HG03342 (cell line): ENCODE results near the gene INMT.
A peak's percentile ranks its signal among the peaks of the same experiment; 100 is the strongest.

Experiments
- ATAC-seq: cut with Tn5 transposase; IDR thresholded peaks from one replicate; pipeline ENCODE4 v1.9.1; 2021; ENCODE audit warnings: mild to moderate bottlenecking, moderate library complexity; ENCODE audit not compliant: unreplicated experiment

The INMT gene

GRCh38 chr7:30750683-30751650 lies 968 bp upstream of the INMT start:
- no peak for ATAC-seq

- no peak for ATAC-seq
These were observed 549 bp downstream of the INMT start for GRCh38 chr7:30752484-30752883.

GRCh38 chr7:30752979-30753378 lies 1.0 kb downstream of the INMT start:
- no peak for ATAC-seq

GRCh38 chr7:30754315-30754877 lies 2.5 kb downstream of the INMT start:
- no peak for ATAC-seq

GRCh38 chr7:30755384-30756154 lies 3.6 kb downstream of the INMT start:
- ATAC-seq: no peak

GRCh38 chr7:30757342-30757692 lies 5.4 kb downstream of the INMT start:
- ATAC-seq: no peak

- ATAC-seq: no peak
These were observed 8.7 kb downstream of the INMT start for GRCh38 chr7:30760514-30761213.

GRCh38 chr7:30761214-30762156 lies 9.6 kb downstream of the INMT start:
- no peak for ATAC-seq

GRCh38 chr7:30764030-30764975 lies 12.4 kb downstream of the INMT start:
- peak; percentile 96 for ATAC-seq

GRCh38 chr7:30765408-30765807 lies 13.5 kb downstream of the INMT start:
- ATAC-seq: no peak

GRCh38 chr7:30770845-30771173 lies 18.9 kb downstream of the INMT start:
- no peak for ATAC-seq

GRCh38 chr7:30771174-30771879 lies 19.4 kb downstream of the INMT start, which contains the start of gene MINDY4:
Gene MINDY4 (plus strand): TSS chr7:30771417. CDS start chr7:30771494, 77 bp downstream.
- ATAC-seq: peak; percentile 88

GRCh38 chr7:30771880-30772425 lies 20.0 kb downstream of the INMT start:
- ATAC-seq: no peak

GRCh38 chr7:30772984-30773383 lies 21.0 kb downstream of the INMT start:
- ATAC-seq: no peak

GRCh38 chr7:30775992-30776391 lies 24.1 kb downstream of the INMT start:
- no peak for ATAC-seq

GRCh38 chr7:30776971-30777370 lies 25.0 kb downstream of the INMT start:
- ATAC-seq: no peak

- no peak for ATAC-seq
These were observed 26.5 kb downstream of the INMT start for GRCh38 chr7:30778255-30779025.
